Endodermal cell (in vitro differentiated cells): ENCODE data around the gene PTBP1. TPM values are rescaled to one million over a fixed set of nuclear protein-coding genes. Genes with fewer than 3 reads are reported as not detected.
A peak's percentile ranks its signal among the peaks of the same experiment; 100 is the strongest.
"Not testable (repeated sequence)": the region's sequence is repeated elsewhere in the genome, so short reads cannot be mapped to it uniquely, and the experiment has no call there.

Source experiments
- DNase-seq: peaks from one replicate; pipeline ENCODE4 v3.0.0-alpha.2; 2017
- H3K27ac ChIP-seq: 2 replicates; pipeline ENCODE4 v1.5.1; 2013; ENCODE audit warnings: mild to moderate bottlenecking, low read depth, low read length, moderate library complexity
- H3K27me3 ChIP-seq: 2 replicates; pipeline ENCODE4 v1.6.1; 2013; ENCODE audit warnings: mild to moderate bottlenecking, low read length, moderate library complexity; ENCODE audit not compliant: insufficient read depth, control insufficient read depth, poor library complexity, severe bottlenecking
- H3K36me3 ChIP-seq: 2 replicates; pipeline ENCODE4 v1.7.0; 2013; ENCODE audit warnings: mild to moderate bottlenecking, low read length, moderate library complexity; ENCODE audit not compliant: control insufficient read depth, insufficient read depth
- H3K4me1 ChIP-seq: one replicate; pipeline ENCODE4 v1.7.0; 2013; ENCODE audit warnings: low read length; ENCODE audit not compliant: control insufficient read depth, insufficient read depth
- H3K4me3 ChIP-seq: 2 replicates; pipeline ENCODE4 v1.5.1; 2013; ENCODE audit warnings: mild to moderate bottlenecking, low read length, moderate library complexity
- H3K9ac ChIP-seq: 2 replicates; pipeline ENCODE4 v1.6.1; 2013; ENCODE audit warnings: mild to moderate bottlenecking, low read length, moderate library complexity; ENCODE audit not compliant: poor library complexity, severe bottlenecking; ENCODE audit errors: extremely low read depth
- H3K9me3 ChIP-seq: 2 replicates; pipeline ENCODE4 v1.6.1; 2013; ENCODE audit warnings: mild to moderate bottlenecking, low read length, moderate library complexity; ENCODE audit not compliant: control insufficient read depth
- H3K27ac Mint-ChIP-seq: 2 replicates; pipeline ENCODE4 v1.8.0; 2020; ENCODE audit warnings: mixed read lengths
- H3K27me3 Mint-ChIP-seq: 2 replicates; pipeline ENCODE4 v1.8.0; 2021; ENCODE audit warnings: mild to moderate bottlenecking, mixed read lengths; ENCODE audit not compliant: insufficient read depth
- H3K36me3 Mint-ChIP-seq: 2 replicates; pipeline ENCODE4 v1.8.0; 2020; ENCODE audit warnings: low read depth, mixed read lengths
- H3K4me1 Mint-ChIP-seq: 2 replicates; pipeline ENCODE4 v1.8.0; 2020; ENCODE audit warnings: mixed read lengths
- H3K4me3 Mint-ChIP-seq: 2 replicates; pipeline ENCODE4 v1.8.0; 2020; ENCODE audit warnings: mild to moderate bottlenecking, moderate library complexity, mixed read lengths
- H3K9me3 Mint-ChIP-seq: 2 replicates; pipeline ENCODE4 v1.8.0; 2020; ENCODE audit warnings: mild to moderate bottlenecking, mixed read lengths
- CTCF ChIP-seq: fragments of 200-600 bp; sonication (generic); conservative IDR thresholded peaks from 2 replicates; pipeline ENCODE4 v1.5.0; 2021; ENCODE audit warnings: antibody characterized with exemption, mild to moderate bottlenecking
- WGBS, 2 experiments: methylation state at CpG; one replicate each; pipeline versions ENCODE4 v1.1.5 to v1.1.7; 2013; ENCODE audit warnings: missing lambda C conversion rate in 2 of 2, mixed read lengths in 1 of 2; ENCODE audit not compliant: insufficient coverage in 1 of 2, insufficient read length in 1 of 2; 5-methylcytosine and 5-hydroxymethylcytosine counted together
- total RNA-seq, 2 donors: library from RNA; stranded (reverse); fragmentation: NEBNext Ultra II Directional in 1 of 2; extraction: Animal tissue kit (Norgen Biotek cat#: 25700) in 1 of 2; gene quantifications; 2 replicates in 1 of 2; 3 replicates in 1 of 2; pipeline ENCODE4 v1.2.1, GENCODE V29; 2021

Gene PTBP1
- total RNA-seq, 2 donors from 2014 or later, result 647 to 694 TPM

GRCh38 chr19:815079-815774 lies 18.0 kb downstream of the PTBP1 start:
- Histone ChIP-seq H3K36me3 (peaks cover 24% of the 10 kb centered on the region), H3K4me1 (no peaks in the 10 kb centered on the region), H3K27me3 (no peaks in the 10 kb centered on the region), H3K27ac (no peak overlapping the region), H3K9ac (no peak overlapping the region), H3K4me3 (no peak overlapping the region), H3K9me3 (no peaks in the 10 kb centered on the region)
- Mint-ChIP-seq H3K9me3 (no peaks in the 10 kb centered on the region), H3K4me1 (no peaks in the 10 kb centered on the region), H3K27me3 (no peaks in the 10 kb centered on the region), H3K36me3 (peaks cover 37% of the 10 kb centered on the region), H3K4me3 (no peak overlapping the region), H3K27ac (no peak overlapping the region)
- WGBS, 2 experiments, result 93 to 96% methylated on average over 42 to 47 of the region's 47 CpGs
- TF ChIP-seq CTCF, result no peak
- DNase-seq, result peak; percentile 69

GRCh38 chr19:815775-816499 lies 18.7 kb downstream of the PTBP1 start:
- no peaks in the 10 kb centered on the region for H3K27me3 Mint-ChIP-seq
- 96 to 99% methylated on average over 13 of the region's 13 CpGs for WGBS, 2 experiments
- Histone ChIP-seq H3K4me1 (no peaks in the 10 kb centered on the region), H3K9ac (no peak overlapping the region), H3K4me3 (no peak overlapping the region), H3K9me3 (no peaks in the 10 kb centered on the region), H3K27me3 (no peaks in the 10 kb centered on the region), H3K36me3 (peaks cover 17% of the 10 kb centered on the region), H3K27ac (no peak overlapping the region)
- no peak overlapping the region for H3K27ac Mint-ChIP-seq
- H3K4me3 Mint-ChIP-seq, result no peak overlapping the region
- no peaks in the 10 kb centered on the region for H3K9me3 Mint-ChIP-seq
- peaks cover 32% of the 10 kb centered on the region for H3K36me3 Mint-ChIP-seq
- H3K4me1 Mint-ChIP-seq, result no peaks in the 10 kb centered on the region
- TF ChIP-seq CTCF, result no peak
- DNase-seq, result peak; percentile 60

- Mint-ChIP-seq H3K4me1 (no peaks in the 10 kb centered on the region), H3K9me3 (no peaks in the 10 kb centered on the region), H3K27me3 (no peaks in the 10 kb centered on the region), H3K4me3 (no peak overlapping the region), H3K27ac (no peak overlapping the region), H3K36me3 (peaks cover 29% of the 10 kb centered on the region)
- TF ChIP-seq CTCF, result no peak
- no peaks in the 10 kb centered on the region for H3K4me1 ChIP-seq
- H3K4me3 ChIP-seq, result no peak overlapping the region
- 96 to 100% methylated on average over 2 of the region's 2 CpGs for WGBS, 2 experiments
- H3K27me3 ChIP-seq, result no peaks in the 10 kb centered on the region
- no peak overlapping the region for H3K9ac ChIP-seq
- H3K9me3 ChIP-seq, result no peaks in the 10 kb centered on the region
- DNase-seq, result no peak
- peaks cover 11% of the 10 kb centered on the region for H3K36me3 ChIP-seq
- no peak overlapping the region for H3K27ac ChIP-seq
Measured at GRCh38 chr19:816500-816857, 19.2 kb downstream of the PTBP1 start.

GRCh38 chr19:820212-820611 lies 23.0 kb downstream of the PTBP1 start:
- H3K27me3 Mint-ChIP-seq, H3K4me1 Mint-ChIP-seq, H3K27ac ChIP-seq, H3K27me3 ChIP-seq, H3K36me3 ChIP-seq, H3K9ac ChIP-seq, H3K9me3 ChIP-seq, H3K4me1 ChIP-seq, DNase-seq, H3K27ac Mint-ChIP-seq, H3K9me3 Mint-ChIP-seq: not testable (repeated sequence)
- whole genome bisulfite sequencing, 2 experiments, result 94 to 100% methylated on average over 4 of the region's 5 CpGs
- Mint-ChIP-seq H3K36me3 (peaks cover 14% of the 10 kb centered on the region), H3K4me3 (peak overlapping the region; percentile 63)
- H3K4me3 ChIP-seq, result peak overlapping the region; percentile 80
